Fibroblast of skin of scalp (primary cell): Measurements from ENCODE around the gene GRAP.

ENCODE experiments used
- DNase-seq: peaks from one replicate; pipeline ENCODE4 v3.0.0-alpha.2; 2013

Gene GRAP

DNA sequence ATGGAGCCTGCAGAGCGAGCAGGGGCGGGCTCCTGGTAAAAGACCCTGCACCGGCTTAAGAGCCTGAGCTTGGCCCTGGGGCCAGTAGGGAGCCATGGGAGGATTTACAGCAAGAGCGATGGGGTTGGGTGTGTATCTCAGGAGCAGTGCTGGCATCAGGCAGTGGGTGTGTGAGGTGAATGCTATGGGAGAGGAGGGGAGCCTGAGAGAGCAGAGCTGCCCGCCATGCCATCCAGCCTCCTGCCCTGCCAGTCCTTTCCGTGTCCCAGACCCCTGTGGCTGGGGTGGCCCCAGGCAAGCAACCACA, 65.5 kb downstream of the GRAP start:
- no peak for DNase-seq

DNA sequence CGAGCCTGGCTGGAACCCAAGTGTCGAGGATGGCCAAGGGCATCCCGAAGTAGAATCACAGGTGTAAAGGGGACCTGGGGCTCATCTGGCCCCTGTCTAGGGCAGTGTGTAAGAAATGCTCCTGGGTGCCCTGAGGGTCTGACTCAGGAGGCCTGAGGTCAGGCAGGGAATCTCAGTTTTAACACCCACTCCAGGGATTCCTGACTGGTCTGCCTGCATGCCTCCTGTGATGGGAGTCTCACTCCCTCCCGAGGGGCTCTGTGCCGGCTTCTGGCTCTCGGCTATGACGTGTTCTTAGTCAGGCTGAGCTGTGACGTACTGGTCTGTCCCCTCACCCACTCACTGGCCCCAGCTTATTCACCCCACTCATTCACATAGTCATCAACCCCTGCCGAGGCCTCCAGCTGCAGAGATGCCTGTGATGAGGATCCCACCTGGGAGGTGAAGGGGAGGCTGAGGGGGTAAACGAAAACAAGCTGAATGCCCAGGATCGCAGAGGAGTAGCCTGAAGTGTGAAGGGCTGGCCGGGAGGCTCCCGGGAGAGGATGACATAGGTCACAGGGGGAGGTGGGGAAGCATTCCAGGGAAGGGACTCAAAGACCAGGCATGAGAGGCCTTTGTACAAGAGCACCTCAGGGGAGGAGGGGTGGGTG, 65.9 kb downstream of the GRAP start:
- DNase-seq, result peak; percentile 47

DNA sequence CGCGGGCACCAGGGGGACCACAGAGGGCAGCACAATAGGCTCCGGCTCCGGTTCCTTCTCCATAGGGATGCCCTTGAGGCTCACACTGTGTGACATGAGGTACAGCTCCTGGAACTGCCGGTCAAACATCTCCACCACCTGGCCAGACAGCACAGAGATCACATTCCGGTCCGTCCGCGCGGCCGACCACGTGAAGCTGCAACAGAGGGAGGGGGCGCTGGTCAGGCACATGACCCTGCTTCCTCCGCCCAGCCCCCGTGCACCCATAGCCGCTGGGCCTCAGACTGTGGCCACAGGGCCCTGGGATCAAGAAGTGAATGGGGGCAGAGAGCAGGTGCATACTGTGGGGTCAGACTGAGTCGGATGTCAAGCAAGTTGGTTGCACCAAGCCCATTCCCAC, 68.1 kb downstream of the GRAP start:
- DNase-seq, result no peak

DNA sequence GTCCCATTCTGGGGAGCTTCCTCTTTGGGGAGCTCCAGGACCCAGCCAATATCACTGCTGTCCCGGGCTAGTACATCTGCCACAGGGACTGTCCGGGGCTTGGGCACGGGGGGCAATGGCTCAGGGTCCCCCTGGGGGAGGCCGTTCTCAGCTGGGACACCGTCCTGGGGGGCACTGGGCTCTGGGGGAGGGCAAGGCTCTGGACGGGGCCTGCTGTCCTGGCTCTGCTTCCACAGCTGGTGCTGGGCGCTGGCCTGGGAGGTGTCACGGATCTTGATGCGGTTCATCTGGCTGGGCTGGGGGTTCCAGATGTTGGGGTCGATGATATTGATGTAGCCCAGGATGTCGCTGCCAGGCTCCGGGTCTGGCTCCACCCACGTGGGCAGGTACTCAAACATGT, 68.7 kb downstream of the GRAP start:
- DNase-seq, result no peak

DNA sequence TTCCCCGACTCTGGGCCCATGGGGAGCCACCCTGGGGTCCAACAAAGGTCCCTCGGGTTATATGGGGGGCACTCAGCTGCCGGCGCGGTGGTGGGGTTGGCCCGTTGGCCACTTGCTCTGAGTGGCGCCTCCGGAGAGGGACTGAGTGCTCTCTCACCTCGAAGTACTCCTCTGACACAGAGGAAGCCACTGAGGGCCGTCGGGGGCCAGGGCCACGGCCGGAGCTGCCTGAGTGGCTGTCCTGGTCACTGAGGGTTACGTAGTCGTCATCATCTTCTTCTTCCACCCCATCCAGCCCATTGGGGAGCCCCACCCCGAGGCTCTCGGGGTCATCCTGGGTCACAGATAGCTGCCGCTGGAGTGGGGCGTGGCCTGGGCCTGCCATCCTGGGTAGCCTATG, 69.1 kb downstream of the GRAP start:
- no peak for DNase-seq

DNA sequence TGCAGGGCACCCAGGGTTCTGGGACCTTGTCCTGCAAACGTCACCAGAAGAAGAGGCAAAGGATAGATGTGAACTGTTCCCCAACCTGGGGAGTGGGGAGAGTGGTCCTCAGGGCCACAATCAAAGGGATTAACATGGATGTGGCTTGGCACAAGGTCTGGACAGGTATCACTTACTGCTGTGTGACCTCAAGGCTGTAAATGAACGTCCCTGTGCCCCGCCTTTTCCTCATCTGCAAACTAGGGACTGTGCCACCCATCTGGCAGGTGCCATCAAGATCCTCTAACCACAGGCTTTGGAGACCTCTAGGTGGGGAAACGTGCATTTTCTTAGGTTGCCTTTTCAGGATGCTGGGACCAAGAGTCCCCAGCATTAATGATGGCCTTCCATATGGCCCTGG, 69.7 kb downstream of the GRAP start:
- DNase-seq, result no peak

GRCh38 chr17:18976201-18976600, 70.6 kb downstream of the GRAP start:
- no peak for DNase-seq

DNA sequence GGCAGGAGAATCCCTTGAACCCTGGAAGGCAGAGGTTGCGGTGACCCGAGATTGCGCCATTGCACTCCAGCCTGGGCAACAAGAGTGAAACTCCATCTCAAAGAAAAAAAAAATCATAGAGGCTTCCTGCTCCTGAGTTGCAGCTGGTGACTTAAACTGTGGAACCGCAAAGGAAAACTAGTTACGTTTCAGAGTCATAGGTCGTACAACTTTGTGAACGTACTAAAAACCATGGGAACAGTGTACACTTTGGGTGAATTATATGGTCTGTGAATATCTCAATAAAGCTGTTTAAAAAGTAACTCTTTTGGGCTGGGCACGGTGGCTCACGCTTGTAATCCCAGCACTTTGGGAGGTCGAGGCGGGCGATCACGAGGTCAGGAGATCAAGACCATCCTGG, 71.2 kb downstream of the GRAP start:
- no peak for DNase-seq

GRCh38 chr17:18974407-18975149, 72.2 kb downstream of the GRAP start:
- no peak for DNase-seq

- DNase-seq, result no peak
These were observed 75.0 kb downstream of the GRAP start for GRCh38 chr17:18971801-18972200.
